ENCODE data around the gene PRDM12.

DNA sequence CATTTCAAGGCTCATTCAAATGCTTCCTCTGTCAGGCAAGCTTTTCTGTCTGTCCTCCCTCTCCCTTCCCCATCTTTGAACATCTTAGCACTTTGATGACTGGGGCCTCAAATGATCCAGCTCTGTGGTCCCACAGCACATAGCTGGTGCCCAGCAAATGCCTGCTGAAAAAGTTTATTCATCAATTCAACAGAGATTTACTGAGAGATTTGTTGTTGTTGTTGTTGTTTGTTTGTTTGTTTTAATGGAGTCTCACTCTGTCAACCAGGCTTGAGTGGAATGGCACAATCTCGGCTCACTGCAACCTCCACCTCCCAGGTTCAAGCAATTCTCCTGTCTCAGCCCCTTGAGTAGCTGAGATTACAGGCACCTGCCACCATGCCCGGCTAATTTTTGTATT lies 23.2 kb downstream of the PRDM12 start:
- TF ChIP-seq RARB (CRISPR knock-in tag; IDR thresholded peaks at IDR 0.05) (no peak), ISL1 (CRISPR knock-in tag; IDR thresholded peaks at IDR 0.05) (no peak), ZNF8 (CRISPR knock-in tag; IDR thresholded peaks at IDR 0.05) (no peak), ARNTL (CRISPR knock-in tag; IDR thresholded peaks at IDR 0.05; ENCODE audit: borderline replicate concordance, low read depth) (no peak), TCF4 (CRISPR knock-in tag; IDR thresholded peaks at IDR 0.05; ENCODE audit: borderline replicate concordance) (no peak), PPARA (CRISPR knock-in tag; IDR thresholded peaks at IDR 0.05; ENCODE audit: borderline replicate concordance) (no peak)
- TF ChIP-seq, protein P1, sequence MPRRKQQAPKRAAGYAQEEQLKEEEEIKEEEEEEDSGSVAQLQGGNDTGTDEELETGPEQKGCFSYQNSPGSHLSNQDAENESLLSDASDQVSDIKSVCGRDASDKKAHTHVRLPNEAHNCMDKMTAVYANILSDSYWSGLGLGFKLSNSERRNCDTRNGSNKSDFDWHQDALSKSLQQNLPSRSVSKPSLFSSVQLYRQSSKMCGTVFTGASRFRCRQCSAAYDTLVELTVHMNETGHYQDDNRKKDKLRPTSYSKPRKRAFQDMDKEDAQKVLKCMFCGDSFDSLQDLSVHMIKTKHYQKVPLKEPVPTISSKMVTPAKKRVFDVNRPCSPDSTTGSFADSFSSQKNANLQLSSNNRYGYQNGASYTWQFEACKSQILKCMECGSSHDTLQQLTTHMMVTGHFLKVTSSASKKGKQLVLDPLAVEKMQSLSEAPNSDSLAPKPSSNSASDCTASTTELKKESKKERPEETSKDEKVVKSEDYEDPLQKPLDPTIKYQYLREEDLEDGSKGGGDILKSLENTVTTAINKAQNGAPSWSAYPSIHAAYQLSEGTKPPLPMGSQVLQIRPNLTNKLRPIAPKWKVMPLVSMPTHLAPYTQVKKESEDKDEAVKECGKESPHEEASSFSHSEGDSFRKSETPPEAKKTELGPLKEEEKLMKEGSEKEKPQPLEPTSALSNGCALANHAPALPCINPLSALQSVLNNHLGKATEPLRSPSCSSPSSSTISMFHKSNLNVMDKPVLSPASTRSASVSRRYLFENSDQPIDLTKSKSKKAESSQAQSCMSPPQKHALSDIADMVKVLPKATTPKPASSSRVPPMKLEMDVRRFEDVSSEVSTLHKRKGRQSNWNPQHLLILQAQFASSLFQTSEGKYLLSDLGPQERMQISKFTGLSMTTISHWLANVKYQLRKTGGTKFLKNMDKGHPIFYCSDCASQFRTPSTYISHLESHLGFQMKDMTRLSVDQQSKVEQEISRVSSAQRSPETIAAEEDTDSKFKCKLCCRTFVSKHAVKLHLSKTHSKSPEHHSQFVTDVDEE (CRISPR knock-in tag; IDR thresholded peaks at IDR 0.05): no peak
- TF ChIP-seq, protein P2, sequence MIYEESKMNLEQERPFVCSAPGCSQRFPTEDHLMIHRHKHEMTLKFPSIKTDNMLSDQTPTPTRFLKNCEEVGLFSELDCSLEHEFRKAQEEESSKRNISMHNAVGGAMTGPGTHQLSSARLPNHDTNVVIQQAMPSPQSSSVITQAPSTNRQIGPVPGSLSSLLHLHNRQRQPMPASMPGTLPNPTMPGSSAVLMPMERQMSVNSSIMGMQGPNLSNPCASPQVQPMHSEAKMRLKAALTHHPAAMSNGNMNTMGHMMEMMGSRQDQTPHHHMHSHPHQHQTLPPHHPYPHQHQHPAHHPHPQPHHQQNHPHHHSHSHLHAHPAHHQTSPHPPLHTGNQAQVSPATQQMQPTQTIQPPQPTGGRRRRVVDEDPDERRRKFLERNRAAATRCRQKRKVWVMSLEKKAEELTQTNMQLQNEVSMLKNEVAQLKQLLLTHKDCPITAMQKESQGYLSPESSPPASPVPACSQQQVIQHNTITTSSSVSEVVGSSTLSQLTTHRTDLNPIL (CRISPR knock-in tag; IDR thresholded peaks at IDR 0.05; ENCODE audit: low read depth): no peak

All from SK-N-SH treated with all-trans-retinoic acid at 6 μM for 48 hours (cell line).